ENCODE results near the gene CLCA2.

The CLCA2 gene

GRCh38 chr1:86477682-86478081 is 53.7 kb downstream of the CLCA2 start:
- H3K36me3 Mint-ChIP-seq (ENCODE audit: low read depth): no peaks in the 10 kb centered on the region
- no peaks in the 10 kb centered on the region for H3K9me3 Mint-ChIP-seq
- no peak for DNase-seq
- H3K4me3 Mint-ChIP-seq: no peak overlapping the region
- H3K27me3 Mint-ChIP-seq (ENCODE audit: low read depth, poor library complexity): peaks cover 12% of the 10 kb centered on the region
- no peak for TF ChIP-seq CTCF (IDR thresholded peaks at IDR 0.05)
- no peaks in the 10 kb centered on the region for H3K4me1 Mint-ChIP-seq
- no peak overlapping the region for H3K27ac Mint-ChIP-seq

- Mint-ChIP-seq H3K27ac (no peak overlapping the region), H3K9me3 (no peaks in the 10 kb centered on the region), H3K4me3 (no peak overlapping the region), H3K36me3 (ENCODE audit: low read depth) (no peaks in the 10 kb centered on the region), H3K4me1 (no peaks in the 10 kb centered on the region), H3K27me3 (ENCODE audit: low read depth, poor library complexity) (peaks cover 15% of the 10 kb centered on the region)
- DNase-seq: no peak
- no peak for TF ChIP-seq CTCF (IDR thresholded peaks at IDR 0.05)
These were observed 54.6 kb downstream of the CLCA2 start for GRCh38 chr1:86478416-86479156.

GRCh38 chr1:86481966-86482365 is 58.0 kb downstream of the CLCA2 start:
- Mint-ChIP-seq H3K36me3 (ENCODE audit: low read depth) (no peaks in the 10 kb centered on the region), H3K27me3 (ENCODE audit: low read depth, poor library complexity) (peaks cover 11% of the 10 kb centered on the region), H3K27ac (no peak overlapping the region), H3K9me3 (no peaks in the 10 kb centered on the region), H3K4me3 (no peak overlapping the region), H3K4me1 (no peaks in the 10 kb centered on the region)
- TF ChIP-seq CTCF (IDR thresholded peaks at IDR 0.05): no peak
- DNase-seq: no peak

- Mint-ChIP-seq H3K27ac (no peak overlapping the region), H3K4me1 (no peaks in the 10 kb centered on the region), H3K9me3 (no peaks in the 10 kb centered on the region), H3K4me3 (no peak overlapping the region), H3K36me3 (ENCODE audit: low read depth) (no peaks in the 10 kb centered on the region), H3K27me3 (ENCODE audit: low read depth, poor library complexity) (peaks cover 7% of the 10 kb centered on the region)
- no peak for TF ChIP-seq CTCF (IDR thresholded peaks at IDR 0.05)
- no peak for DNase-seq
These were observed 63.3 kb downstream of the CLCA2 start for GRCh38 chr1:86487131-86487810.

GRCh38 chr1:86487811-86488141 is 63.8 kb downstream of the CLCA2 start:
- TF ChIP-seq CTCF (IDR thresholded peaks at IDR 0.05): no peak

More at GRCh38 chr1:86487811-86488141, 63.8 kb downstream of the CLCA2 start:
- DNase-seq: no peak
- no peak overlapping the region for H3K27ac Mint-ChIP-seq
- H3K4me1 Mint-ChIP-seq: no peaks in the 10 kb centered on the region
- peaks cover 10% of the 10 kb centered on the region for H3K27me3 Mint-ChIP-seq (ENCODE audit: low read depth, poor library complexity)
- no peak overlapping the region for H3K4me3 Mint-ChIP-seq
- no peaks in the 10 kb centered on the region for H3K9me3 Mint-ChIP-seq
- H3K36me3 Mint-ChIP-seq (ENCODE audit: low read depth): no peaks in the 10 kb centered on the region
